ENCODE data around the gene CRYZL1. TPM values are rescaled to one million over a fixed set of nuclear protein-coding genes. Genes with fewer than 3 reads are reported as not detected.
A peak's percentile ranks its signal among the peaks of the same experiment; 100 is the strongest.

The CRYZL1 gene
- total RNA-seq, 1 donor from 2014 or later, result 68.9 TPM

DNA sequence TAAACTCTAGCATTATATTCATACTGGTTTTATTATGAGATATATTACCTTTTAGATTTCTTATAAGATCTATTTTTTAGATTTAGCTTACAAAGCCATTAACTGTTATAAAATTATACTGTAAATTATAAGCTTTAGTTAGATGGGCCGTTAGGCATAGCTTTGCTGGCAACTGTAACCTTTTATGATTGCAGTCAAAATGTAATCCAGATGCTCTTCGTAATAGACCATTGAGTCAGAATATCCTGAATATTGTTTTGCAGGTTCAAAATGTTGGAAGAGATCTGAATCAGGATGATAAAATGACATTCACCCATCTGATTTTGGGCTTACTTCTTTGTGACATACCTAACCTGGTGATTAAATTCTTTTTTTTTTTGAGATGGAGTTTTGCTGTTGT lies 21.7 kb upstream of the CRYZL1 start:
- DNase-seq (ENCODE audit: low spot score in 2 of 2), result no peak
- FAIRE-seq, result no peak

DNA sequence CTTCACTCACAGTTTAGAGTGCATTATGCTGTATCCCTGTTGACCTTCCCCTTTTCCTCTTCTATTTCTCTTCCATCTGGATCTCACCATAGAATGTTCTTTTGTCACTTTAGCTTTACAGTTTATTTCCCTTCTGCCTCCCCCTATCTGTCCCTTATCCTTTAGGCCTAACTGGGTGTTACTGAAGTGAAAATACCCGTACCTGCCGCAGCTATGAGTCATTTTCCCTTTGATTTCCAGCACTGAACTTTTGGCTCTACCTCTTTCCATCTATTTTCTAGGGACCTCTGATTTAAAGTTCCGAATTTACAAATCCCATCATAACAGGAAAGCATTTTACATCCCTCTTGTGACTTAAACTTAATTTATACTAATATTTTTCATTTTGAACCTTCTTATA lies 20.5 kb upstream of the CRYZL1 start:
- DNase-seq (ENCODE audit: low spot score in 2 of 2) (no peak), FAIRE-seq (no peak)

DNA sequence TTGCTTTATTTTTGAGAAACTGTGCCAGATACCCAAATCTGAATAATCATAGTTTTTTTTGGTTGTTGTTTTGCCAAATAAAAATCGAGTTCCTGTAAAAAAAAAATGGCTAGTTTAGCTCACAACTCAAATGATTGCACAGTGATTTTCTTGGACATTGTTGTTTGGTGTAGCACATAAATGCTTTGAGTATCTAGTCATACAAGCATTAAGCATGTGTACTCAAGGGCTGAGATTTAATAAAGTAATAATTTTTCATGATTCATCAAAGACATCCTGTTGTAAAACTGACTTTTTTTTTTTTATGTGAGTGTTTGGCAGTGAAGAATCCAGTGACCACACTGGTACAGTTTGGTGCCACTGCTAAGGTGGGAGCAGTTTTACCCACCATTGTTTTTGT lies 19.6 kb upstream of the CRYZL1 start:
- no peak for FAIRE-seq
- DNase-seq (ENCODE audit: low spot score in 2 of 2), result no peak

DNA sequence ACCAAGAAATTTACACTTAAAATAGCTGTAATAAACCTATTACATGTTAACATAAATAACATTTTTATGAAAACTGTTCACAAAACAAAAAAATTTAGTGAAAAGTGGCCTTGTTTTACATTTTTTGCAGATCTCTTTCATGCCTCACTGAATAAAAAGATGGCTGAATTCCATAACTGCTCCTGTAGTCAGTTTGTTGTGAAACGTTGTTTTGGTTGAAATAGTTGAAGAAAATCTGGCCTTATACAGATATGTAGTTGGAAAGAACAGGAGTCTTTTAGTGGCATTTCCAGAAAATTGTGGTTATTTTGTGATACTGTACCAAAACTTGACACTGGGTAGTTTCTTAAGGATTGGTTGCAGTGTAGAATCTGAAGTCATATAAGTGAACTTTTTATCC lies 18.9 kb upstream of the CRYZL1 start:
- DNase-seq (ENCODE audit: low spot score in 2 of 2) (no peak), FAIRE-seq (no peak)

DNA sequence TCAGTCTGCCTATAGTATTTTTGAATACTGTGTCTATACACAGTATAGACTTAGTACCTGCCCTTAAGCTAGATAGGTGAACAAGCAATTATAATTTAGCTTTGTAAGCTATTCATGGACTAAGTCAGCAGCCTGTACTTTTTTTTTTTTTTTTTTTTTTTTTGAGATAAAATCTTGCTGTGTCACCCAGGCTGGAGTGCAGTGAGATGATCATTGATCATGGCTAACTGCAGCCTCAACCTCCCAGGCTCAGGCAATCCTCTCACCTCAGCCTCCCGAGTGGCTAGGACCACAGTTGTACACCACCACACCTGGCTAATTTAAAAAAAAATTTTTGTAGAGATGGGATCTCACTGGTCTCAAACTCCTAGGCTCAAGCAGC lies 18.0 kb upstream of the CRYZL1 start:
- FAIRE-seq, result no peak

DNA sequence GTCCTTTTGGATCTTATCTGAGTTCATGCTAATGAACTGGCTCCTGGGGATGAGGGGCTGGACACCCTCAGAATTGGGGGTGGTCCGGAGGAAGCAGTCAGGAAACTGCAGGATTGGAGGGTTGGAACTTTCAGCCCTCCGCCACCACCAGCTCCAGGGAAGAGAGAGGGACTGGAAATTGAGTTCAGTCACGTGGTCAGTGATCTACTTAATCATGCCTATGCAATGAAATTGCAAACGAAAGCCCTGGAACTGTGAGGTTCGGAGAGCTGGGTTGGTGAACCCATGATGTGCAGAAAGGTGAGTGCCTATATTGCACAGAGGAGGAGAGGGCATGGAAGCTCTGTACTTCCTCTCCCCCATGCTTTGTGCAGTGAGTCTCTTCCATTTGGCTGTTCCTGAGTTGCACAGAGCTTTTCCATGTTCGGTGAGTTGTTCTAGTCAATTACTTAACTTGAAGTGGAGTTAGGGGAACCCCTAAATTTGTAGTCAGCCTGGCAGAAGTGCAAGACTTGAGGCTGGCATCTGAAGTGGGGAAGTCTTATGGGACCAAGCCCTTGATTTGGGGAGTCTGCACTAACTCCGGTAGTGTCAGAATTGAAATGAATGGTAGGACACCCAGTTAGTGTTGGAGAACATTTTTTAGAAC lies 17.5 kb upstream of the CRYZL1 start:
- no peak for DNase-seq (ENCODE audit: low spot score in 2 of 2)
- no peak for FAIRE-seq

More for the DNA sequence above, 18.0 kb upstream of the CRYZL1 start:
- DNase-seq (ENCODE audit: low spot score in 2 of 2), result no peak

DNA sequence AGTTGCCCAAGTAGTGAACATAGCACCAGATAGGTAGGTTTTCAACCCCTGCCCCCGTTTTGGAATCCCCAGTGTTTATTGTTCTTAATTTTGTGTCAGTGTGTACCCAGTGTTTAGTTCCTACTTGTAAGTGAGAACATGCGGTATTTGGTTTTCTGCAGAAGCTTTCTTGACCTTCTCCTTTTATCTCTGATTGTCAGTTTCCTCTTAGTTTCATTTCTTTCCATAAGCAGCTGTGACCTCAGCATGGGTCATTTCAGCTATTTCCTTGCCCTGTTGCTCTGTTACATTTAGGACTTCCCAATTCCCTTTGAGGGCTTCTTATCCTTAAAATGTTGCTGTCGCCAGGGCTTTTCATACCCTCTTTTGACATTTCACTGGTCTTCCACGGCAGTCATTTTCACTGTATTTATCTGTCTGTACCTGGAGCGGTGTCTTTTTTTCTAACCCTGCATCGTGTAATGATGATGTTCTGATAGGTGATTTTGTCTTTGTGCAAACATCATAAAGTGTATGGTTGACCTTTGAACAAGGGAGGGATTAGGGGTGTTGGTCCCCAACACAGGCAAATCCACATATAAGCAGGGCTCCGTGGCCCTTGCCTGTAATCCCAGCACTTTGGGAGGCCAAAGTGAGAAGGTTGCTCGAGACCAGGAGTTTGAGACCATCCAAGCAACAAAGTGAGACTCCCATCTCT lies 15.7 kb upstream of the CRYZL1 start:
- FAIRE-seq (no peak), DNase-seq (ENCODE audit: low spot score in 2 of 2) (no peak)

DNA sequence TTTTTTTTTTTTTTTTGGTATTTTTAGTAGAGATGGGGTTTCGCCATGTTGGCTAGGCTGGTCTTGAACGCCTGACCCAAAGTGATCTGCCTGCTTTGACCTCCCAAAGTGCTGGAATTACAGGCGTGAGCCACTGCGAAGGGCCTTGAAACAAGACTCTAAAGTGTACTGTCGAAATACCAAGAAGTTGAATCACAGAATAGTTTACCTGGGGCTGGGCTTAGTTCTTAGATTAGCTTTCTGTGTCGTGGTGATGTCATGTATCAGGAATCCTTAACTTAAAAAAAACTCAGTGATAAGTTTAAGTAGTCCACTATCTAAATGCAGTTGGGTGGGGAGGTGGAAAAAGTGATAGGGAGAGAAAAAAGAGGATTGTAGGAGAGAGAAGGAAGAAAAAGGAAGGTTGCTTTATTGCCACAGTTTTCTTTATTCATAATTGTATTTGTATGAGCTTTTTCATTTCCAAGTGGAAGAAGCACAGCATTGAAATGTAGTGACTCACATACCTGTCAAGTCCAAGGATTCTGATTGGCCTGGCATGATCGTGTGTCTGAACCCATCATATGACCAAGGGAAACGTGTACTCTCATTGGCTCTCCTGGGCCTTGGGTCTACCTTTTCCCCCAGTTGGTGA lies 14.2 kb upstream of the CRYZL1 start:
- no peak for FAIRE-seq
- DNase-seq (ENCODE audit: low spot score in 2 of 2), result no peak

DNA sequence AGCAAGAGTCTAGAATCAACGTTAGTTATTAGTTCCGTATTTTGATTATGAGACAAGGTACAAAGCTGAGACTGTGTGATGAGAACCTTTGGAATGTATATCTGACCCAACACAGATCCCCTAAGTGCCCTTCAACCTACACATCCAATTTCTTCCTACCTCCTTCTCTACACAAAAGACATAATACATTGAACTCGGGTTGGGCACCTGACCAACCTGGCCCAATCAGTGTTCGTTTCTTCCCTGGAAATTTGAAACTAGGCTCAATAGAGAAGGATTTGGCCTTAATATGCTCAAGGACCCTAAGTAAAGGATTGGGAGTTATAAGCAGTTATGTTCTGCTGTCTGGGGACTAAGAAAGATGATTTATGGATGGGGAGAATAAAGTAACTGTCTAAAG lies 12.9 kb upstream of the CRYZL1 start:
- no peak for FAIRE-seq
- DNase-seq (ENCODE audit: low spot score in 2 of 2), result no peak

DNA sequence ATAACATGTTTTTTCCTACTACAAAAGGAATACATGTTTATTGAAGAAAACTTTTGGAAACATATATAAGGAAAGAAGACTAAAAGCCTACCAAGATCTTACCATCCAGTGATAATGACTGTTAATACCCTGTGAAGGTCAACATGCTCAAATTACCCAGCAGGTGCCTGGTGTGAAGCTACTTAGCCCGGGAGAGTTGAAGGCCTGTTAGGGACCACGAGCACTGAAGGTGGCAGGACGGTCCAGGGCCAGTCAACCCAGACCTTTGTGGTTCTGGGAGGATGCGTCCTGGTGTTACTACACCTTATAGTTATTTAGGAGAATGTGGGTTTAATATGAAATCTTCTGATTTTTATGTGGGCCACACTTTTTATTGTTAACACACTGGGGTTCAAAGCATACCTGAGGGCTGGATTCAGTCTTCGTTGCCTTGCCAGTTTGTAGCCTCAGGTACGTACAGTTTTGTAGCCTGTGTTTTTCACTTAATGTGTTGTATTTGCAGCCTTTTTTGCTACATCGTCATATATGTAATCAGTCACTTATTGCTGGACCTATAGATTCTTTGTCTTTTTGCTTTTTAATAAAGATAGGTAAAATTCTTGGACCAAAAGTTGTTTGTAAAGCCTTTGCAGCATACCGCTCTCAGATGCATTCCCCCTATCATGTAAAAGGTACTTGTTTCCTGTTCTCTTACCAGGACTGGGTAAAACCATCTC lies 10.6 kb upstream of the CRYZL1 start:
- no peak for FAIRE-seq
- no peak for DNase-seq (ENCODE audit: low spot score in 2 of 2)

DNA sequence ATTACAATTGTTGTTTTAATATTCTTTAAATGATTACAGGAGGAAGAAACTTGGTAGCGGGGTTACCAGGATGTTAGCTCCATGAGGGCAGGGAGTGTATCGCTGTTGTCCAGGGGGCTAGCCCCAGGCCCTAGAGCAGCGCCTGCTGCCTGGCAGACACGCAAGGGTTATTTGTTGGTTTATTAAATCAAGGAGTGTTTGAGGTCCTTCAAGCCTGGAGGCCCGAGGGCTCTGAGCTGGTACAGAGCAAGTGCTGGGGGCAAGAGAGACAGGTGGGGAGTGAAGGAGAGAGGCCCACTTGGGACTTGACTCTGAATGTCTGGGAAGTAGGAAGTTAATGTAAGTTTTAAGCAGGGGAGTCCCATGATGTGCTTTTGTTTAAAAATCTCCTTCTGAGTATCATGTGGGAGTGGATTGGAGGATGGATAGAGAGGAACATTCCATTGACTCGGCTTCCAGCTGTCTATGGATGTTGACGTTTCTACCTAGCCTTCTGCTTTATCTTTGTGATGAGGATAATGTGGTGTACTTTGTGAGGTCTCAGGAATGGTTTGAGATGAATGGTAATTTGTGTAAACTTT lies 9.5 kb upstream of the CRYZL1 start:
- FAIRE-seq, result no peak
- DNase-seq (ENCODE audit: low spot score in 2 of 2), result no peak

DNA sequence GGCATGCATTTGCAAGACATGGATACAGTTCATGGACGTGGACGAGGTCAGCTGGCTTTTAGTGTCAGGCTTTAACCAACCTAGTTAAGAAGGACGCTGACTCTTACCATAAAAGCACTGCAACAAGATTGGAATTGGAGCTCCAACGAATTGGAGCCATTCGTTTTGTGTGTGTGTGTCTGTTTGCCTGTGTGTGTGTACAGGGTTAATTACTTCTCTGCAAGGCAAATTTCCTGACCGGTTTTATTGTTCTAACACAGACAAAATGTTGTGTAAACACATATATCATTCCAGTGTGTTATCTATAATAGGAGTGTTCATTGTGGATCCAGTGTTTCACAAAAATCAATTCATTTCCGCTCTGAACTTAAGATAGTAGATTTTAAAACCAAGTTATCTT lies 8.7 kb upstream of the CRYZL1 start:
- DNase-seq (ENCODE audit: low spot score in 2 of 2), result no peak
- FAIRE-seq, result no peak

DNA sequence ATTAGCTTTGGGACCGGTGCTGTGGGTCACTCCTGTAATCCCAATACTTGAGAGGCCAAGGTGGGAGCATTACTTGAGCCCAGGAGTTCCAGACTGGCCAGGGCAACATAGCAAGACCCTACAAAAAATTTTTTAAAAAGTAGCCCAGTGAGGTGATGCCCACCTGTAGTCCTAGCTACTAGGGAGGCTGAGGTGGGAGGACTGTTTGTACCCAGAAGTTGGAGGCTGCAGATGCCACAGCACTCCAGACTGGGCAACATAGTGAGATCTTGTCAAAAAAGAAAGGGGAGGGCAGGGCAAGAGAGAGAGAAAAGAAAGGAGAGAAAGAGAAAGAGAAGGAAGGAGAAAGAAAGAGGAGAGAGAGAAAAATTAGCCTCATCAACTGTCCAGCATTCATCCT lies 7.0 kb upstream of the CRYZL1 start:
- FAIRE-seq (no peak), DNase-seq (ENCODE audit: low spot score in 2 of 2) (no peak)

DNA sequence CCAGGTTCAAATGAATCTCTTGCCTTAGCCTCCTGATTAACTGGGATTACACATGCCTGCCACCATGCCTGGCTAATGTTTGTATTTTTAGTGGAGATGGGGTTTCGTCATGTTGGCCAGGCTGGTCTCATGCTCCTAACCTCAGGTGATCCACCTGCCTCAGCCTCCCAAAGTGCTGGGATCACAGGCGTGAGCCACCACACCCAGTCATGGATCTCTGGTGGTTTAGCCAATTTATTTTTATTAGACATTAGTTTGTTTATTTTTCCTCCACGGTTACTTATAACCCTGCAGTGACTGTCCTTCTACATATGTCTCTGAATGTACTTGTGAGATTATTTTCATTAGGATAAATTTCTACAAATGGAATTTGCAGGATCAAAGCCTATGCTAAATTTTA lies 6.0 kb upstream of the CRYZL1 start:
- no peak for FAIRE-seq

DNA sequence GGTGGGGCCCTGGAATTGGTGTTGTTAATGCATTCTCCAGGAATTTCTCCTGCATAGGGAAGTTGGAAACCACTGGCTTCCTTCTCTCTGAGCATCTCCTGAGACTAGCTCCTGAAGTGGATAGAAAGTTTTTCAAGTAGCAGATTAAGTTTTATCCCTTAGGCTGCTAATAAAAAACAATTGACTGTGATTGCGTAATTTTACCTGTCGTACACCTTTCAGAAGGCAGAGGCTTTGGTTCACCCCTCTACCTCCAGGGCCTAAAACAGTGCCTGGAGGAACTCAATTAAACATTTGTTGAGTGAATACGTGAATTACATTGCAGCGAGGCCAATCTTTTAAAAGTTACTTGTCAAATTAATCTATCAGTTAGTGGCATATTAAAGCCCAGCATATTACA lies 4.2 kb upstream of the CRYZL1 start:
- DNase-seq (ENCODE audit: low spot score in 2 of 2) (no peak), FAIRE-seq (no peak)

More for the DNA sequence above, 6.0 kb upstream of the CRYZL1 start:
- no peak for DNase-seq (ENCODE audit: low spot score in 2 of 2)

DNA sequence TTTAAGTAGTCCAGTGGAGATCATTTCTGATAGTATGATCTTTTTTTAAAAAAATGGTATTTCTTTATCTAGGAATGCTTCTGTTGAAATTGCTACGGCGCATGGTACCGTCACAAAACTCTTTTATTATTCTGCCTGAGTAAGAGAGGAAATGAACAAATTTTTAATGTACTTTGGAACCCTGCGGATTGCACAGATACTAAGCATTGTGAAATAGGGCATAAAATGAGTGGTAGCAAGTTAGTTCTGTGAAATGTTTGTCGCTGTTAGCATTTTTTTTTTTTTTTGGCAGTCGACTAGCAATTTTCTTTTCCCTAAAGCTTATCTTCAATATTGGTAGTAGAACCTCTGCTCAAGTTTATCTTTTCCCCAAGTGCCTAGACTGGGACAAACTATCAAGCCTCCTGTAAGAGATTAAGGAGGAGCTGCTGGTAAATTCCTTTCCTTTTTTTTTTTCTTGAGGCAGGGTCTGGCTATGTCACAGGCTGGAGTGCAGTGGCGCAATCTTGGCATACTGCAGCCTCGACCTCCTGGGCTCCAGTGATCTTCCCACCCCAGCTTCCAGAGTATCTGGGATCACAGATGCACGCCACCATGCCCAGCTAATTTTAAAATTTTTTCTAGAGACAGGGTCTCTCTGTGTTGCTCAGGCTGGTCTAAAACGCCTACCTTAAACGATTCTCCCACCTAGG lies 3.0 kb upstream of the CRYZL1 start:
- DNase-seq (ENCODE audit: low spot score in 2 of 2) (no peak), FAIRE-seq (no peak)

DNA sequence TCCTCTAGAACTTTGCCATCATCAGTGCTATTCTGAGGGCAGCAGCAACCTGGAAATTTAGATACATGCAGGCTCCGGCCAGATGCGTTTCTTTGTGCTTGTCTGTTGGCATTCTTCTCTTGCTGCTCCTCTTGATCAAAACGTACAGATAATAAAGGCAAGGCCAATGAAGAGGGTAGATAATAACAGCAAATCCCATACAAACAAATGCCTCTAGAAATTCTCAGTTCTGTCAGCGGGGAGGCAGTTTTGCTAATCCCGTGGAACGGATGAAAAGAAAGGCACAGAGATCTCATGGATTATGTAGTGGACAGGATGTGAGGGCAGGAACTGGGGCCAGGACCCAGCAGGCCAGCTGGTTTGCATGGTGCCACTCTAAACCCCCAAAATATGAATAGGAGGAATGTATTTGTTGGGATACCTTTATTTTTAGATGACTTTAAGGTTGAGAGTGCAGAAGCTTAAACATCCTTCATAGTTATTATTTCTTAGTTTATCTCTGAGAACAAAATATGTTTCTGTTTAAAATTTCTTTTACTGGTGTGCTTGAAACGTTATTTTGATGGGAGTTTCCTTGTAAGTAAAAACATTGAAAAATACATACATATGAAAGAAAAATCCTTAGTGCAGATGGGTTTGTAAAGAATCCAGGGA lies 2.2 kb upstream of the CRYZL1 start:
- DNase-seq (ENCODE audit: low spot score in 2 of 2), result no peak
- no peak for FAIRE-seq

DNA sequence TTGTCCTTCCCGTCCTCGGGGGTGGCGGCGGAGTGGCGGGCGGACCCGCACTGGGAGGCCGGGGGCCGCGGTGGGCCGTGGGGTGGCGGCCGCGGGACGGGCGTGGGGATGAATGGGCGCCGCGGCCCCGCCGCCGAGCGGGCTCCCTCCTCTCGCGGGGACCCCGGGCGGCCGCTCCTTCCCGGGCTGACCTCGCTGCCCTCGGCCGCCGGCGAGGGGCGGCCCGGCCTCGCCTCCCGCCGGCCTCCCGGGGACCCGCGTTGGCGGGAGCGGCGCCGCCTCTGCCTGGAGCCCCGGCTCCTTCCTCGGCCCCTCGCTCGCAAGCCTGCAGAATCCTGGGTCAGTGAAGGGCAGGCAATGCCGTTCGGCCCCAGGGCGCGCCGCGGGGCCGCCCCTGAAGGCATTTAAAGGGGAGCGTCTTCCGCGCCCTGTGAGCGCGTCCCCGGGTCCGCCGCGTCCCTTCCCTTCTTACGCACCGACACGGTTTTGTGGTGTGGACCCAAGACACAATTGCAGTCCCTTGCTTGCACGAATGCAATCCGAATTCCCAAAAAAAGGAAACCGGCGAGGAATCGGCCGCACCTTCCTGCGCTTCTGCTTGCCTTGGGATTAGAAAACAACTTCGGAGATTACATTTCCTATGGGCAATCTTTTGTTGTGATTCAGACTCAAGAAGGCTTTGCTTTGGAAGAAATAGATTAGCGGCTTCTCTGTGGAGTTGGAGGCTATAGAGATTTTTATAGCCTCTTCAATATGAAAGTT lies 1.5 kb upstream of the CRYZL1 start:
- no peak for FAIRE-seq

More for the DNA sequence above, 1.5 kb upstream of the CRYZL1 start:
- DNase-seq (ENCODE audit: low spot score in 2 of 2), result peak; percentile 28 to 55
